ENCODE measurements around the gene CORO7.
A peak's percentile ranks its signal among the peaks of the same experiment; 100 is the strongest.

CORO7 gene

GRCh38 chr16:4416200-4417032 lies at the start of gene CORO7:
Gene CORO7 (minus strand): TSS chr16:4416596. CDS start chr16:4416518, 78 bp downstream.
- peak; percentile 92 to 94 (median 94) for DNase-seq (ENCODE audit: low read depth in 2 of 3, low spot score in 2 of 3)

GRCh38 chr16:4463522-4464163 lies 47.2 kb upstream of the CORO7 start:
- no peak for DNase-seq (ENCODE audit: low read depth in 2 of 3, low spot score in 2 of 3)

GRCh38 chr16:4461250-4462085 lies 45.1 kb upstream of the CORO7 start:
- no peak for DNase-seq (ENCODE audit: low read depth in 2 of 3, low spot score in 2 of 3)

- no peak for DNase-seq (ENCODE audit: low read depth in 2 of 3, low spot score in 2 of 3)
These were observed 44.5 kb upstream of the CORO7 start for GRCh38 chr16:4460936-4461249.

- DNase-seq (ENCODE audit: low read depth in 2 of 3, low spot score in 2 of 3), result no peak
These were observed 39.6 kb upstream of the CORO7 start for GRCh38 chr16:4455951-4456350.

- DNase-seq (ENCODE audit: low read depth in 2 of 3, low spot score in 2 of 3), result no peak
These were observed 38.7 kb upstream of the CORO7 start for GRCh38 chr16:4455081-4455480.

GRCh38 chr16:4454623-4455022 lies 38.2 kb upstream of the CORO7 start:
- DNase-seq (ENCODE audit: low read depth in 2 of 3, low spot score in 2 of 3), result no peak

- no peak for DNase-seq (ENCODE audit: low read depth in 2 of 3, low spot score in 2 of 3)
These were observed 36.3 kb upstream of the CORO7 start for GRCh38 chr16:4452674-4453073.

GRCh38 chr16:4450931-4451519 lies 34.6 kb upstream of the CORO7 start:
- no peak for DNase-seq (ENCODE audit: low read depth in 2 of 3, low spot score in 2 of 3)

GRCh38 chr16:4450430-4450829 lies 34.0 kb upstream of the CORO7 start:
- no peak for DNase-seq (ENCODE audit: low read depth in 2 of 3, low spot score in 2 of 3)

GRCh38 chr16:4443986-4444385 lies 27.6 kb upstream of the CORO7 start:
- no peak for DNase-seq (ENCODE audit: low read depth in 2 of 3, low spot score in 2 of 3)

GRCh38 chr16:4443271-4443670 lies 26.9 kb upstream of the CORO7 start:
- no peak for DNase-seq (ENCODE audit: low read depth in 2 of 3, low spot score in 2 of 3)

- DNase-seq (ENCODE audit: low read depth in 2 of 3, low spot score in 2 of 3), result no peak
These were observed 26.0 kb upstream of the CORO7 start for GRCh38 chr16:4442371-4442770.

- DNase-seq (ENCODE audit: low read depth in 2 of 3, low spot score in 2 of 3), result no peak
These were observed 21.0 kb upstream of the CORO7 start for GRCh38 chr16:4437366-4437765.

- DNase-seq (ENCODE audit: low read depth in 2 of 3, low spot score in 2 of 3), result no peak
These were observed 19.1 kb upstream of the CORO7 start for GRCh38 chr16:4435337-4436067.

- DNase-seq (ENCODE audit: low read depth in 2 of 3, low spot score in 2 of 3), result no peak
These were observed 17.8 kb upstream of the CORO7 start for GRCh38 chr16:4433914-4434787.

- no peak for DNase-seq (ENCODE audit: low read depth in 2 of 3, low spot score in 2 of 3)
These were observed 16.8 kb upstream of the CORO7 start for GRCh38 chr16:4433228-4433627.

GRCh38 chr16:4431023-4431422 lies 14.6 kb upstream of the CORO7 start:
- DNase-seq (ENCODE audit: low read depth in 2 of 3, low spot score in 2 of 3), result no peak

GRCh38 chr16:4428500-4428899 lies 12.1 kb upstream of the CORO7 start:
- DNase-seq (ENCODE audit: low read depth in 2 of 3, low spot score in 2 of 3), result no peak
